Neural cell (in vitro differentiated cells): ENCODE results near the gene GRP. TPM values are rescaled to one million over a fixed set of nuclear protein-coding genes. Genes with fewer than 3 reads are reported as not detected.

Source experiments
- H2AFZ ChIP-seq: fragments of 200-600, 300-800 bp; sonication (generic), shearing (Covaris generic); 2 replicates; pipeline ENCODE4 v1.6.0; 2014; ENCODE audit warnings: low read depth, mild to moderate bottlenecking, antibody characterized with exemption, low read length, moderate library complexity
- H3F3A ChIP-seq: fragments of 200-600 bp; shearing (Covaris generic); 2 replicates; pipeline ENCODE4 v1.6.1; 2016; ENCODE audit warnings: mild to moderate bottlenecking, moderate library complexity, mixed read lengths, antibody characterized with exemption, low read length; ENCODE audit not compliant: insufficient read depth, poor library complexity, severe bottlenecking
- H3K27ac ChIP-seq: fragments of 200-600, 300-800 bp; sonication (generic), shearing (Covaris generic); 2 replicates; pipeline ENCODE4 v1.5.1; 2014; ENCODE audit warnings: mild to moderate bottlenecking, low read length, moderate library complexity
- H3K27me3 ChIP-seq: fragments of 300-800, 200-600 bp; sonication (generic), shearing (Covaris generic); 2 replicates; pipeline ENCODE4 v1.6.0; 2014; ENCODE audit warnings: mild to moderate bottlenecking, low read depth, low read length, moderate library complexity; ENCODE audit not compliant: insufficient read depth
- H3K36me3 ChIP-seq: fragments of 300-800, 200-600 bp; sonication (generic), shearing (Covaris generic); 2 replicates; pipeline ENCODE4 v1.5.1; 2014; ENCODE audit warnings: mild to moderate bottlenecking, antibody characterized with exemption, low read length, moderate library complexity; ENCODE audit not compliant: insufficient read depth
- H3K4me2 ChIP-seq: fragments of 300-800, 200-600 bp; sonication (generic), shearing (Covaris generic); 2 replicates; pipeline ENCODE4 v1.6.0; 2014; ENCODE audit warnings: mild to moderate bottlenecking, low read length
- H3K4me3 ChIP-seq: fragments of 300-800, 200-600 bp; sonication (generic), shearing (Covaris generic); 2 replicates; pipeline ENCODE4 v1.5.1; 2014; ENCODE audit warnings: mild to moderate bottlenecking, low read length, moderate library complexity
- H3K79me2 ChIP-seq: fragments of 200-600 bp; shearing (Covaris generic); replicated peaks from 2 replicates; pipeline ENCODE4 v1.6.0; 2014; ENCODE audit warnings: mild to moderate bottlenecking, low read length, moderate library complexity; ENCODE audit not compliant: insufficient read depth
- H3K9ac ChIP-seq: fragments of 300-800, 200-600 bp; sonication (generic), shearing (Covaris generic); 2 replicates; pipeline ENCODE4 v1.6.1; 2016; ENCODE audit warnings: mild to moderate bottlenecking, low read length, mixed read lengths
- H3K9me2 ChIP-seq: fragments of 200-600 bp; shearing (Covaris generic); 2 replicates; pipeline ENCODE4 v1.6.1; 2016; ENCODE audit warnings: mild to moderate bottlenecking, low read length, mixed read lengths; ENCODE audit not compliant: insufficient read depth
- H3K9me3 ChIP-seq: fragments of 200-600, 300-800 bp; sonication (generic), shearing (Covaris generic); 2 replicates; pipeline ENCODE4 v1.6.1; 2016; ENCODE audit warnings: mild to moderate bottlenecking, mixed run types, low read length, moderate library complexity, mixed read lengths
- H4K20me1 ChIP-seq: fragments of 200-600 bp; shearing (Covaris generic); 2 replicates; pipeline ENCODE4 v1.6.1; 2016; ENCODE audit warnings: mild to moderate bottlenecking, mixed run types; ENCODE audit not compliant: insufficient read depth
- CTCF ChIP-seq: fragments of 450-650 bp; IDR thresholded peaks from 2 replicates; pipeline ENCODE4 v1.5.1; 2014; ENCODE audit warnings: antibody characterized with exemption, mild to moderate bottlenecking, moderate library complexity; ENCODE audit not compliant: poor library complexity, severe bottlenecking
- EP300 ChIP-seq: fragments of 450-650 bp; conservative IDR thresholded peaks from 2 replicates; pipeline ENCODE4 v1.6.1; 2014; ENCODE audit warnings: antibody characterized with exemption, mild to moderate bottlenecking, moderate library complexity; ENCODE audit not compliant: poor library complexity, severe bottlenecking
- EZH2 ChIP-seq: fragments of 200-600, 300-800 bp; shearing (Covaris generic), sonication (generic); IDR thresholded peaks from 2 replicates; pipeline ENCODE4 v1.6.1; 2014; ENCODE audit warnings: antibody characterized with exemption, low read length, borderline replicate concordance, mild to moderate bottlenecking; ENCODE audit not compliant: insufficient read depth, poor library complexity, severe bottlenecking
- MXI1 ChIP-seq: fragments of 450-650 bp; conservative IDR thresholded peaks from 2 replicates; pipeline ENCODE4 v1.6.1; 2014; ENCODE audit warnings: antibody characterized with exemption, mild to moderate bottlenecking; ENCODE audit not compliant: poor library complexity, severe bottlenecking
- POLR2AphosphoS5 ChIP-seq: IDR thresholded peaks from 2 replicates; pipeline ENCODE4 v1.6.1; 2012
- RAD21 ChIP-seq: fragments of 450-650 bp; conservative IDR thresholded peaks from 2 replicates; pipeline ENCODE4 v1.6.1; 2014; ENCODE audit warnings: antibody characterized with exemption, mild to moderate bottlenecking, moderate library complexity
- REST ChIP-seq: IDR thresholded peaks from 2 replicates; pipeline ENCODE4 v1.6.1; 2012; ENCODE audit warnings: borderline replicate concordance
- SMC3 ChIP-seq: fragments of 450-650 bp; conservative IDR thresholded peaks from 2 replicates; pipeline ENCODE4 v1.6.1; 2014; ENCODE audit warnings: antibody characterized with exemption, mild to moderate bottlenecking, moderate library complexity; ENCODE audit not compliant: poor library complexity
- TAF1 ChIP-seq: IDR thresholded peaks from 2 replicates; pipeline ENCODE4 v1.6.1; 2012; ENCODE audit warnings: low read depth
- polyA plus RNA-seq: library from polyadenylated mRNA; depleted of rRNA; stranded (reverse); fragments of >200 nt; gene quantifications from 2 replicates; pipeline ENCODE4 v1.2.3, GENCODE V29; 2014

The GRP gene
- polyA plus RNA-seq, 1 donor from 2014 or later = not detected

GRCh38 chr18:59274533-59274928 is 54.6 kb downstream of the GRP start:
- Histone ChIP-seq H3K36me3 (no peaks in the 10 kb centered on the region), H3F3A (no peaks in the 10 kb centered on the region), H3K27me3 (peaks cover 98% of the 10 kb centered on the region), H4K20me1 (no peaks in the 10 kb centered on the region), H3K4me2 (no peak overlapping the region), H3K27ac (no peak overlapping the region), H3K79me2 (no peaks in the 10 kb centered on the region), H2AFZ (no peak overlapping the region), H3K9me3 (no peaks in the 10 kb centered on the region), H3K4me3 (no peak overlapping the region), H3K9ac (no peak overlapping the region), H3K9me2 (no peaks in the 10 kb centered on the region)
- TF ChIP-seq EZH2 (no peak), REST (no peak), TAF1 (no peak), RAD21 (no peak), EP300 (no peak), POLR2AphosphoS5 (no peak), MXI1 (no peak), CTCF (no peak), SMC3 (no peak)

GRCh38 chr18:59275406-59275949 is 55.5 kb downstream of the GRP start:
- no peak for TF ChIP-seq REST
- no peak for TF ChIP-seq CTCF
- TF ChIP-seq EP300 = no peak
- TF ChIP-seq SMC3 = no peak
- TF ChIP-seq RAD21 = no peak
- no peak for TF ChIP-seq POLR2AphosphoS5
- no peak for TF ChIP-seq EZH2
- TF ChIP-seq MXI1 = no peak
- no peak for TF ChIP-seq TAF1
- Histone ChIP-seq H3K4me2 (no peak overlapping the region), H3K27me3 (peaks cover 94% of the 10 kb centered on the region), H3K36me3 (no peaks in the 10 kb centered on the region), H4K20me1 (no peaks in the 10 kb centered on the region), H3K27ac (no peak overlapping the region), H3K9me2 (no peaks in the 10 kb centered on the region), H3F3A (no peaks in the 10 kb centered on the region), H3K4me3 (no peak overlapping the region), H3K9me3 (no peaks in the 10 kb centered on the region), H3K79me2 (no peaks in the 10 kb centered on the region), H2AFZ (no peak overlapping the region), H3K9ac (no peak overlapping the region)
